SH-SY5Y (cell line): ENCODE measurements around the gene COL5A2.
A peak's percentile ranks its signal among the peaks of the same experiment; 100 is the strongest.

Experiments
- GATA2 ChIP-seq: IDR thresholded peaks from 2 replicates; pipeline ENCODE4 v1.6.1; 2011; ENCODE audit warnings: mild to moderate bottlenecking, low read depth, low read length
- GATA3 ChIP-seq: IDR thresholded peaks from 2 replicates; pipeline ENCODE4 v1.6.1; 2011; ENCODE audit warnings: low read depth, mild to moderate bottlenecking, low read length, moderate library complexity

The COL5A2 gene

GRCh38 chr2:189111063-189111715 is 68.4 kb downstream of the COL5A2 start:
- TF ChIP-seq GATA2 (no peak), GATA3 (no peak)

- TF ChIP-seq GATA2 = no peak
- no peak for TF ChIP-seq GATA3
Measured at GRCh38 chr2:189109921-189110397, 69.6 kb downstream of the COL5A2 start.

- TF ChIP-seq GATA3 = no peak
- TF ChIP-seq GATA2 = no peak
Measured at GRCh38 chr2:189104934-189105333, 74.6 kb downstream of the COL5A2 start.

DNA sequence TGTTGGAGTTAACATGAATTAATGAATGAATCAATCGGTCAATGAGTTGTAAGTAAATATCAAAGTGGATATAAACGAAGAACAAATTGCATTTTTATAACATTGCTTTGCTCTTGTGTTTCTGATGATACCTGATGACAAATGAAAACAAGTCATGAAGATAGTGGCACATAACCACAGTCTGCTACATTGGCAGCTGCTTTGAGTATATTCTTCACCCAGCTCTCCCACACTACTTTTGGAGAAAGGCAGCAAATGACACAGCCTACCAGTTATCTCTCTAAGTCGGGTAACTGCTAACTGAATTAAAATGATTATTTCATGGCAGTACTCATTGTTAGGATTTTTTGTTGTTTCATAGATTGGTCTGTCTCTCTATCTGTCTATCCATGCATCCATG is 76.8 kb downstream of the COL5A2 start:
- TF ChIP-seq GATA2 (no peak), GATA3 (no peak)

DNA sequence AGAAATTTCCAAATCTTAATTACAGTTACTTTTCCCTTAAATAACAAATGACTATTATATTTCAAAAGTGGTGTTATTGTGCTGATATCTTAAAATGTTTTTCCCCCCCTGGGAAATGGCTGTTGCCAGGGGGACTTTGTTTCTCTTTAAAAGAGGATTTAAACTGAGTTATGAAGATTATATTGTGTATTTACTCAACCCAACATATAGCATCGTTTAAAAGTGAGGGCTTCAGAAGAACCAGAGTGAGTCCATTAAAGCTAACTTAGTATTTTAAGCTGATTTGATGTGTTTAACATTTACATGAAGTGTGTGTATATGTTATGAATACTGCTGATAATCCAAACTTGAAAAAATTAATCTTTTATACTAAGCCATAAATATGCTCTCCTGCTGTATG is 81.6 kb downstream of the COL5A2 start:
- no peak for TF ChIP-seq GATA3

DNA sequence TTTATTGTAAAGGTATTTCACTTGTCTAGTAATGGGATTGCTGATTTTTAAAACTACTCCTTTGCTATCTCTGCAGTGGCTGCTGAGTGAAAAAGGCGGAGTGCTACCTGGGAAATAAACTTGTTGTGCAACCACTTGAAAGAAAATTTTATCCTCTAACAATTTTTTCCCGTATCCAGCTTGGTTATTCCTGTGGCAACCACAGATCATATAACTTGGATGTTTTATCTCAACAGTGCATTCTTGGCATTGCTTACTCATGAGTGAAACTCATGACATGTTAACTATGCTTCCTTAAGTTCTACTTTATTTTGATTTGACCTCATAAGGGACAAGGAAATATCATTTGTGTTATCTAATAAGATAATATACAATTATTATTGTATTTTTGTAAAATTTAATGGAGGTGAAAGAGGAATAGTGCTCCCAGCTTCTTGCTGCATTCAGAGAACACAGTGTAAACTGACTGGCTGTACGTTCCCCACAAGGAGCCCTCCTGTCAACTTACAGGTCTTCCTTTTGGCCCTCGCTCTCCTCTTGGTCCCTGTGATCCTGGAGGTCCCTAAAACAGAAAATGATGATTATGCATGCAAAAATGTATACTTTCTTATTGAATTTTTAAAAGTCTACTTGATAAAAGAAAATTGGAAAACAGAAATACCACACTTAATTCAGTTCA is 82.7 kb downstream of the COL5A2 start:
- TF ChIP-seq GATA3 (no peak), GATA2 (no peak)

- TF ChIP-seq GATA2 (no peak), GATA3 (no peak)
Measured at GRCh38 chr2:189095101-189095500, 84.5 kb downstream of the COL5A2 start.

DNA sequence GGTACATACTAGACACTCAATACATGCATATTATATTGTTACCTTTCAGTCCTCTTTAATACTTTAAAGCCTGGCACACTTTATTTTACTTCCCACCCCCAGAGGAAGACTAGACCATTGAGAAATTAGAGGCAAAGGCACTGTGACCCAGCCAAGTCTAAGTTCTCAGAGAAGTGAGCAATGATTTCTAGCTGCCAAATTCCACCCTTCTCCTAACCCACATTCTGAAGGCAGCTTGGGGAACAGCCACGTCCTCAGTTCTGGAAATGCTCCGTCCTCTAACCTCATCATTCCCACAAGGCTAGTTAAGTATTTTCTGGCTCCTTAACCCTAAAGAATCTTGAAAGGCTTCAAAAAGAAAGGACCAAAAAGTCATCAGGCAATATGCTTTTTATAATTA is 86.6 kb downstream of the COL5A2 start:
- TF ChIP-seq GATA2 (no peak), GATA3 (no peak)

- TF ChIP-seq GATA3 (no peak), GATA2 (no peak)
Measured at GRCh38 chr2:189091253-189091652, 88.3 kb downstream of the COL5A2 start.

- TF ChIP-seq GATA3 = 0 out of 2 replicates have a peak, but pooled peaks have one; percentile 22
- no peak for TF ChIP-seq GATA2
Measured at GRCh38 chr2:189088591-189089205, 90.9 kb downstream of the COL5A2 start.

GRCh38 chr2:189086710-189087109 is 92.9 kb downstream of the COL5A2 start:
- TF ChIP-seq GATA3 (no peak), GATA2 (no peak)

DNA sequence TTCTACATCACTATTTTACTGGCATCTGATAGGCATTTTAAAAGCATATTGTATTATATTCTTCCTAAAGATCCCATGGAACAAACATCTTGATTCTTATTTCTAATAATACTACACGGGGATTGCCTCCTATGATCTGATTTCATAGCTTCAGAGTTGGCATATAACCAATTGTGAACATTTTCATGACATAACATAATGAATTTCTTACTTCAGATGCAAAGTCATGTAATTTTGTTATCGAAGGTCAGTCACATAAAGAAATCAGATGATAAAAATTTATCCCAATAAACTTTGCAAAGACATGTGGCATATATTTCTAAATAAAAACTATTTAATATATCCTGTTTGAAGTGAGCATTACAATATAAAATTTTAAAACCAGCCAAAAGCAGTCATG is 93.3 kb downstream of the COL5A2 start:
- TF ChIP-seq GATA2 (no peak), GATA3 (no peak)

DNA sequence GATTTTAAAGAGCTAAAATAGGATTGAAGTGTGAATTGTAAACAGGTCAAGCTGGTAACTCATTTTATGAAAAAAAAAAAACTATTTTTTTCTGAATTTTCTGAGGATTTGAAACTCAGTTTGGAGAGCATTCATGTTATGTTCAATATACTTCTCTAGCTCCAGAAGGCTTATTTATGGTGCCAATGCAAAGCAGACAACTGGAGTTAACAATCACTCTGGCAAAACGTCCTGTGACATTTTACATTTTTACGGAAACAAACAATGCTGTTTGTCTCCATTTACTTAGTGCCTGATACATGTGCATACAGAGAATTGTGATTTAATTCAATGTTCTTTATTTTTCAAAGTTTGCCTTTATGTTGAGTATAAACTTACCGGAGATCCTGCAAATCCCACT is 96.0 kb downstream of the COL5A2 start:
- TF ChIP-seq GATA3 (no peak), GATA2 (no peak)

DNA sequence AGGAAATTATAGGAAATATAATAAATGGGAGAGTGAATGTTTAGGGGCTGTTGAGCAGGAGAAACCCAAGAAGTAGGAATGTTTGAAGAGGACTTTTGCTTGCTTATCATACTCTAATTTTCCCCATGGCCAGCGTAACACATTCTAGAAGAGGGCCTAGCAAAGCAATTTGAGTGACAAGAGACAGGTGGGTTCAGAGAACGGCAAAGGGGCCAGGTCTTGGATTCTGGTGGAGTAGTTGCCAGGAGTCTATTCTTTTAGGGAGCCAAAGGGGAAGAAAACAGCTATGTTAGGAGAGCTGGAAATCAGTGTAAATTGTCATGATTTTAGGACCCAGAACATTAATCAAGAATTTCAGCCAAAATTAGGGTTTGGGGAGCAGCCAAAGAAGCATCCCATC is 96.5 kb downstream of the COL5A2 start:
- TF ChIP-seq GATA2 (no peak), GATA3 (no peak)
